OCI-LY7 (cell line): ENCODE data around the gene UROD. TPM values are rescaled to one million over a fixed set of nuclear protein-coding genes. Genes with fewer than 3 reads are reported as not detected.
"Not testable (repeated sequence)": the region's sequence is repeated elsewhere in the genome, so short reads cannot be mapped to it uniquely, and the experiment has no call there.

Experiments
- BruUV-seq: library from RNA; stranded (reverse); fragments of 400-500 nt; replicated peaks from 2 replicates; lab custom pipeline; 2021; lab: Mats Ljungman, UMichigan
- CTCF ChIA-PET: fragments of 300-600 bp; sonication (Branson Sonifier 250); formaldehyde crosslinking; loops from one replicate; lab custom pipeline; 2022; ENCODE audit warnings: antibody characterized with exemption; ENCODE audit not compliant: unreplicated experiment; lab: Charles Lee
- POLR2A ChIA-PET: fragments of 300-600 bp; sonication (Branson Sonifier 250); formaldehyde crosslinking; loops from one replicate; lab custom pipeline; 2022; ENCODE audit warnings: antibody characterized with exemption; lab: Charles Lee
- DNase-seq: peaks from one replicate; pipeline ENCODE4 v3.0.0-alpha.2; 2015; ENCODE audit warnings: low spot score
- H2AFZ ChIP-seq: fragments of 200-600 bp; sonication (generic), shearing (Covaris generic); 2 replicates; pipeline ENCODE4 v1.6.1; 2014; ENCODE audit warnings: mild to moderate bottlenecking, antibody characterized with exemption, low read length, moderate library complexity
- H3K27ac ChIP-seq: fragments of 200-600 bp; sonication (generic); 2 replicates; pipeline ENCODE4 v1.5.1; 2014; ENCODE audit warnings: mixed run types, low read depth, mild to moderate bottlenecking, moderate library complexity, low read length, inconsistent platforms; ENCODE audit not compliant: poor library complexity, severe bottlenecking
- H3K36me3 ChIP-seq: fragments of 200-600 bp; sonication (generic); 2 replicates; pipeline ENCODE4 v1.6.1; 2014; ENCODE audit warnings: mild to moderate bottlenecking, antibody characterized with exemption, low read length, moderate library complexity, mixed read lengths; ENCODE audit not compliant: insufficient read depth
- H3K4me1 ChIP-seq: fragments of 200-600 bp; sonication (generic); 2 replicates; pipeline ENCODE4 v1.5.1; 2014; ENCODE audit warnings: mild to moderate bottlenecking, low read length; ENCODE audit not compliant: insufficient read depth, poor library complexity, severe bottlenecking
- H3K4me2 ChIP-seq: fragments of 200-600 bp; sonication (generic); 2 replicates; pipeline ENCODE4 v1.6.1; 2014; ENCODE audit warnings: mild to moderate bottlenecking, low read length
- H3K4me3 ChIP-seq: fragments of 200-600 bp; sonication (generic); 2 replicates; pipeline ENCODE4 v1.5.1; 2014; ENCODE audit warnings: mild to moderate bottlenecking, low read depth, low read length; ENCODE audit not compliant: poor library complexity, severe bottlenecking
- H3K79me2 ChIP-seq: fragments of 200-600 bp; sonication (generic); 2 replicates; pipeline ENCODE4 v1.6.1; 2016; ENCODE audit warnings: low read depth, mild to moderate bottlenecking, low read length, moderate library complexity, mixed read lengths; ENCODE audit not compliant: insufficient read depth
- H3K9me2 ChIP-seq: fragments of 200-600 bp; sonication (generic); 2 replicates; pipeline ENCODE4 v1.6.1; 2016; ENCODE audit warnings: mild to moderate bottlenecking, low read length, mixed read lengths; ENCODE audit not compliant: insufficient read depth
- H3K9me3 ChIP-seq: fragments of 200-600 bp; sonication (generic); 2 replicates; pipeline ENCODE4 v1.6.1; 2014; ENCODE audit warnings: mild to moderate bottlenecking, mixed run types, low read length, mixed read lengths
- H4K20me1 ChIP-seq: fragments of 200-600 bp; sonication (generic); 2 replicates; pipeline ENCODE4 v1.6.1; 2014; ENCODE audit warnings: mild to moderate bottlenecking, antibody characterized with exemption, low read length, moderate library complexity, mixed read lengths; ENCODE audit not compliant: insufficient read depth
- CTCF ChIP-seq: fragments of 200-600 bp; sonication (generic); conservative IDR thresholded peaks from 2 replicates; pipeline ENCODE4 v1.5.1; 2014; ENCODE audit warnings: mild to moderate bottlenecking, antibody characterized with exemption, low read length, moderate library complexity, mixed read lengths
- EZH2phosphoT487 ChIP-seq: fragments of 200-600 bp; sonication (generic); IDR thresholded peaks from 2 replicates; pipeline ENCODE4 v1.6.1; 2018; ENCODE audit warnings: low read depth, borderline replicate concordance, mild to moderate bottlenecking, mixed run types, antibody characterized with exemption, low read length, moderate library complexity, mixed read lengths
- intact Hi-C: fragments of 100-400 bp; cut with micrococcal nuclease; formaldehyde crosslinking; loops from one replicate; pipeline ENCODE4 v1.10.0; 2022; ENCODE audit not compliant: unreplicated experiment
- total RNA-seq, 2 experiments: library from RNA; depleted of rRNA in 1 of 2; stranded (reverse); fragments of >200 nt in 1 of 2; shearing (Covaris generic) in 1 of 2; gene quantifications; 2 replicates each; pipeline ENCODE4 v1.2.3, GENCODE V29; 2014 to 2022

Gene UROD
- total RNA-seq, 2 experiments from 2014 or later: 61.6 to 73.5 TPM

- no peaks in the 10 kb centered on the region for H3K9me2 ChIP-seq
- CTCF ChIA-PET: no interaction called here
- no TSS peak for BruUV-seq
- H4K20me1 ChIP-seq: no peaks in the 10 kb centered on the region
- H3K4me2 ChIP-seq: peak overlapping the region; percentile 74
- POLR2A ChIA-PET: interaction anchor here (0.5 to 3.4 kb wide), 8 partner anchors 9 to 342 kb away, joined by 3 to 21 read pairs (median 4); partner anchors contain the start of gene RNU5D-1
- intact Hi-C loops: no loop called here
- peak overlapping the region; percentile 40 for H3K4me3 ChIP-seq
- DNase-seq: peak; percentile 27
- H3K36me3 ChIP-seq: no peaks in the 10 kb centered on the region
- peak overlapping the region; percentile 91 for H2AFZ ChIP-seq
- H3K27ac ChIP-seq: peak overlapping the region; percentile 38
- H3K79me2 ChIP-seq: no peaks in the 10 kb centered on the region
- peaks cover 34% of the 10 kb centered on the region for H3K4me1 ChIP-seq
- H3K9me3 ChIP-seq: no peaks in the 10 kb centered on the region
- TF ChIP-seq CTCF: no peak
- no peak for TF ChIP-seq EZH2phosphoT487
Observed at GRCh38 chr1:45051005-45051772, 39.1 kb downstream of the UROD start.

DNA sequence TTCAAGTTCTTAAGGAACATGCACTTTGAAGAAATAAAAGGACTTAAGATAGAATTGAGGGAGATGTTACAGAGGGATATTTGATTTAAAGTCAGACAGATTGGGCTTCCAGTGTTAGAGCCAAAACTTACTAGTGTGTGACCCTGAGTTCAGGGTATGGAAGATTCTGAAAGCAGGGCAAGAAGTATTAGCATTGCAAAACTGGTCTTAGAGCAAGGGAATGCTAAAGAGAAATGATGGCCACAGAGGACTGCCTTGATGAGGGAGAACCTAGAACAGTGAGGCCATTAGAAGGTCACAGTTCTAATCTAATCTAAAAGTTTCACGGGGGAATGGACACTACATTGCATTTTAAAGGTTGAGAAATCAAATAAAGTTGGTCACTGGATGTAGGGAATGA, 45.5 kb downstream of the UROD start:
- Histone ChIP-seq H3K9me3 (no peaks in the 10 kb centered on the region), H3K36me3 (no peaks in the 10 kb centered on the region), H2AFZ (peak overlapping the region; percentile 4; the same call in 1 of the 2 replicates), H3K4me1 (peaks cover 23% of the 10 kb centered on the region), H3K27ac (no peak overlapping the region), H3K4me3 (no peak overlapping the region), H3K79me2 (no peaks in the 10 kb centered on the region), H4K20me1 (no peaks in the 10 kb centered on the region), H3K9me2 (no peaks in the 10 kb centered on the region), H3K4me2 (no peak overlapping the region)
- CTCF ChIA-PET: no interaction called here
- TF ChIP-seq CTCF: no peak
- TF ChIP-seq EZH2phosphoT487: no peak
- POLR2A ChIA-PET: no interaction called here
- no TSS peak for BruUV-seq
- DNase-seq: no peak
- intact Hi-C loops: no loop called here

DNA sequence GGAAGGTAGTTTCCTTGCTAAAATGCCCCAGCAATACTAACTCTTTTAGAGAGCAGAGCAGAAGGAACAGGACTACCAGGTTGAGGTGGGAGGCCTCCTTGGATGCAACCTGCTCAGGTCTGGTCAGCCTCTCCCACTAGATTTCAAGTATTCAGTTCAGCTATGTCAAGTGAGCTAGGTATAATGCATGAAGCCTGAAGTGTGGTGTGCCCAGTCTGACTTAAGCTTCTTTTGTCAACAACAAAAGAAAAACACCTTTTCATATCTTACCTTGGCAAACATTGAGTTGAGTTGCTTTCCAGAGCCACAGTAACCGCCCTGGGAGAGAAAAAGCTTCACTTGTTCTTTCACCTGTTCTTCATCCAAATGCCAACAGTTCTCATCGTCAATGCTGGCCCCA, 47.8 kb downstream of the UROD start:
- no peaks in the 10 kb centered on the region for H4K20me1 ChIP-seq
- CTCF ChIA-PET: no interaction called here
- intact Hi-C loops: no loop called here

GRCh38 chr1:45062463-45062862, 50.4 kb downstream of the UROD start:
- H3K79me2 ChIP-seq, H3K4me3 ChIP-seq, H3K36me3 ChIP-seq, H3K4me1 ChIP-seq, H3K9me2 ChIP-seq, H3K27ac ChIP-seq, DNase-seq, BruUV-seq, intact Hi-C loops, CTCF ChIA-PET, H4K20me1 ChIP-seq, H3K4me2 ChIP-seq, H3K9me3 ChIP-seq, H2AFZ ChIP-seq: not testable (repeated sequence)
- POLR2A ChIA-PET: interaction anchor here (0.6 to 1.1 kb wide), 2 partner anchors 17 to 150 kb away, joined by 3 to 7 read pairs; no protein-coding TSS in a partner anchor

More for the DNA sequence above, 47.8 kb downstream of the UROD start:
- POLR2A ChIA-PET: no interaction called here
- no peaks in the 10 kb centered on the region for H3K9me2 ChIP-seq
- TF ChIP-seq EZH2phosphoT487 (no peak), CTCF (no peak)
- H3K4me2 ChIP-seq: no peak overlapping the region
- no peak for DNase-seq
- no peak overlapping the region for H3K27ac ChIP-seq
- no peaks in the 10 kb centered on the region for H3K79me2 ChIP-seq
- H3K4me1 ChIP-seq: peaks cover 8% of the 10 kb centered on the region
- BruUV-seq: no TSS peak
- H3K36me3 ChIP-seq: no peaks in the 10 kb centered on the region
- H2AFZ ChIP-seq: no peak overlapping the region
- H3K4me3 ChIP-seq: no peak overlapping the region
- no peaks in the 10 kb centered on the region for H3K9me3 ChIP-seq
